A673 (cell line): Measurements from ENCODE around the gene SH2D3C.

Experiments used
- CTCF ChIP-seq: fragments of 300-800, 200-600 bp; sonication (generic); conservative IDR thresholded peaks from 2 replicates; pipeline ENCODE4 v1.5.1; 2017; ENCODE audit warnings: low read depth, mild to moderate bottlenecking, antibody characterized with exemption, low read length, moderate library complexity, mixed read lengths
- EZH2 ChIP-seq: fragments of 200-600 bp; sonication (generic); IDR thresholded peaks from 2 replicates; pipeline ENCODE4 v1.6.1; 2017; ENCODE audit warnings: borderline replicate concordance, low read depth, mild to moderate bottlenecking, mixed read lengths, antibody characterized with exemption, low read length; ENCODE audit not compliant: poor library complexity, severe bottlenecking

- TF ChIP-seq CTCF: no peak
- no peak for TF ChIP-seq EZH2
Measured at GRCh38 chr9:127768698-127769097, 9.8 kb downstream of the SH2D3C start.
